ENCODE data around the gene ASH1L.
A peak's percentile ranks its signal among the peaks of the same experiment; 100 is the strongest.
"Not testable (repeated sequence)": the region's sequence is repeated elsewhere in the genome, so short reads cannot be mapped to it uniquely, and the experiment has no call there.

ASH1L gene

GRCh38 chr1:155561779-155562580, 623 bp downstream of the ASH1L start:
- peak; percentile 60 for DNase-seq

DNA sequence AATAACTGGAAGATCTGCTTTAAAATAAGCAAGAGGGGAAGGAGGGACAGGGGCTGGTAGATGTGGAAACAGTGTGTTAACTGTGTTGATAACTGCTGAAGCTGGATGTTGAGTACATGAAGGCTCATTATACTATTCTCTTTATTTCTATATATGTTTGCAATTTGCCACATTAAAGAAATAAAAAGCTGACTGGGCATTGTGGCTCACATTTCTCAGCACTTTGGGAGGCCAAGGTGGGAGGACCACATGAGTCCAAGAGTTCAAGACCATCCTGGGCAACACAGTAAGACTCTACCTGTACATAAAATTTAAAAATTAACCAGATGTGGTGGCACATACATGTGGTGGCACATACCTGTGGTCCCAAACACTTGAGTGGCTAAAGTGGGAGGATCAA, 6.7 kb downstream of the ASH1L start:
- DNase-seq, result no peak

- no peak for DNase-seq
These were observed 9.3 kb downstream of the ASH1L start for GRCh38 chr1:155553349-155553748.

- DNase-seq, result no peak
These were observed 13.9 kb downstream of the ASH1L start for GRCh38 chr1:155548706-155549105.

- DNase-seq, result no peak
These were observed 22.4 kb downstream of the ASH1L start for GRCh38 chr1:155540000-155540874.

DNA sequence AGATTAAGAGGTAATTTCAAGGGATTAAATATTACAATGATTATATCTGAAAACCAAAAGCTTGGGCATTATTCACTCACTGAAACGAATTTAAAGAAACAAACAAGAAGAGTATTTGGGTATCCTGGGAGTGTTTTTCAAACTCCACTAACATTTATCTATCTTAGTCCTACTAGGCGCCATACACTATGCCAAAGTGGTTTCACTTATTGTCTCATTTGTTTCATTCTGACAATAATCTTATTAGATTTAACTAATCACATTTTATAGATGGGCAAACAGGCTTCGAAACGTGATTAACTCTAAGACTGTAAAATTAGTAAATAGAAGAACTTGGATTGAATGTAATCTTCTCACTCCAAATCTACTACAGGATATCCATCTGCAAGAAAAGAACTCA, 25.4 kb downstream of the ASH1L start:
- no peak for DNase-seq

DNA sequence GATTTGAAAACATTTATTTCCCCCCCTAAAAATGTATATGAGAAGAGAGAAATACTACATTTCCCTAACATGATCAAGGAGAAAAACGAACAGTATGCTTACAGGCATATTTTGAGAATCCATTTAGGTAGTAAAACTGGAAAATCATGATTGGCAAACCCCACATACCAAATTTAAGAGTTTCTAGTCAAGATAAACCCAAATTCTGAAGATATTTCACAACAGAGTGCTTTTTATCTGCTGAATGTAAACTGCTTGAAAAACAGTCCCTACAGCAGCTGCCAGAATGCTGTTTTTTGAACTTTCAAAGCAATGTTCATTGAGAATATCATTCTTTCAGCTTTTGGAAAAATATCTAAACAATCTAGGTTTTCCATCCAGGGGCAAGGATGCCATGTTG, 31.0 kb downstream of the ASH1L start:
- no peak for DNase-seq

GRCh38 chr1:155529929-155530328, 32.7 kb downstream of the ASH1L start:
- no peak for DNase-seq

GRCh38 chr1:155529109-155529508, 33.5 kb downstream of the ASH1L start:
- no peak for DNase-seq

- DNase-seq, result no peak
These were observed 34.9 kb downstream of the ASH1L start for GRCh38 chr1:155527677-155528076.

DNA sequence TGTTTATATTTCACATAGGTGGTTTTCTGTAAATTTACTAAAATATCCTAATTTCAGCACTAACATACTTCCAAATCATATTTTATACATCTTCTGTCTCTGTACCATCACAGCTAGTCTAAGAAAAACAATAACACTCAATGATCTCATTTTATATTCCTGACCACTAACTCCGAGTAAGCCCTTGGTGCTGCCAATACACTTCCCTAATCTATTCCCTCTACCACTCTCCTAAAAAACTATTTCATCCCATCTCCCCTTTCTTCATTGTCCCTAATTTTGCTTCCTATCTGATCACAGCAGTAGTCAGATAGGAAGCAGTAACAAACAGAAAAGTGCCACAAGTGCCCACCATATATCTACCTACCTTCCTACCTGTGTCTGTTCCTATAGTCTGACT, 36.2 kb downstream of the ASH1L start:
- DNase-seq, result no peak

DNA sequence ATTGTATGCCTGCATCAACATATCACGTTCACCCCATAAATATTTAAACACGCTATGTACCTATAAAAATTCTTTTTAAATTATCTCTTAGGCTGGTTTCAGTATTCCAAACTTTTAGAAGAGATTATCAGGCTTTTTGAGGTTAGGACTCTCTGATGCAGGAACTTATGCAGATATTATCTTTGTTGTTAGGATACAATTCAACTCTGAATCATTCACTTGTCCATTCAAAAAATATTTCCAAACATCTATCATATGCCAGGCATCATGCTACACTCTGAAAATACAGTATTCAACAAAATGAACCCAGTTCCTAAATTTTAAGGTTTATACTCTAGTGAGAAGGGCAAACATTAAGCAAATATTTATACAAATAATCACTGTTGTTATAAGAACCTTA, 40.5 kb downstream of the ASH1L start:
- no peak for DNase-seq

DNA sequence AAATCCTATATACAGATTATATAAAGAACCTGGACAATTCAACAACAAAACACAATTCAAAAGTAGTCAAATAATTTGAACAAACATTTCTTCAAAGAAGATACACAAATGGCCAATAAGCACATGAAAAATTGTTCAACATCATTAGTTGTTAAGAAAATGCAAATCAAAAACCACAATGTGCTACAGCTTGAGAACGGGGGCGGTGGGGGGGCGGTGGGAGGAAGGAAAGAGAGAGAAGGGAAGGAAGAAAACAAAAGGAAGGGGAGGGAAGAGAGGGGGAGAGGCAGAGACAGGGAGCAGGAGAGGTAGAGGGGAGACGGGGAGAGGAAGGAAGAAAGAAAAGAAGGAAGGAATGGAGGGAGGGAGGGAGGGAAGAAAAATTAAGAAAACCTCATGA, 44.1 kb downstream of the ASH1L start:
- DNase-seq, result no peak

DNA sequence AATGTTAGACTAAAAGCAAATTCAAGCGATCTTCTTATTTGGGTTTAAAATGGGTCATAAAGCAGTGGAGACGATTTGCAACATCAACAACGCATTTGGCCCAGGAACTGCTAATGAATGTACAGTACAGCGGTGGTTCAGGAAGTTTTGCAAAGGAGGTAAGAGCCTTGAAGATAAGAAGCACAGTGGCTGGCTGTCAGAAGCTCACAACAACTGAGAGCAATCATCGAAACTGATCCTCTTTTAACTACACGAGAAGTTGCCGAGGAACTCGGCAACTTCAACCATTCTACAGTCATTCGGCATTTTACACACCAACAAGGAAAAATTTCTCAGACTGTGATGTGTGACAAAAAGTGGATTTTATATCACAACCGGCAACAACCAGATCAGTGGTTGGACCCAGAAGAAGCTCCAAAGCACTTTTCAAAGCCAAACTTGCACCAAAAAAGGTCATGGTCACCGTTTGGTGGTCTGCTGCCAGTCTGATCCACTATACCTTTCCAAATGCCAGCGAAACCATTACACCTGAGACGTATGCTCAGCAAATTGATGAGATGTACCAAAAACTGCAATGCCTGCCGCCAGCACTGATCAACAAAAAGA, 47.9 kb downstream of the ASH1L start:
- peak; percentile 43 for DNase-seq

DNA sequence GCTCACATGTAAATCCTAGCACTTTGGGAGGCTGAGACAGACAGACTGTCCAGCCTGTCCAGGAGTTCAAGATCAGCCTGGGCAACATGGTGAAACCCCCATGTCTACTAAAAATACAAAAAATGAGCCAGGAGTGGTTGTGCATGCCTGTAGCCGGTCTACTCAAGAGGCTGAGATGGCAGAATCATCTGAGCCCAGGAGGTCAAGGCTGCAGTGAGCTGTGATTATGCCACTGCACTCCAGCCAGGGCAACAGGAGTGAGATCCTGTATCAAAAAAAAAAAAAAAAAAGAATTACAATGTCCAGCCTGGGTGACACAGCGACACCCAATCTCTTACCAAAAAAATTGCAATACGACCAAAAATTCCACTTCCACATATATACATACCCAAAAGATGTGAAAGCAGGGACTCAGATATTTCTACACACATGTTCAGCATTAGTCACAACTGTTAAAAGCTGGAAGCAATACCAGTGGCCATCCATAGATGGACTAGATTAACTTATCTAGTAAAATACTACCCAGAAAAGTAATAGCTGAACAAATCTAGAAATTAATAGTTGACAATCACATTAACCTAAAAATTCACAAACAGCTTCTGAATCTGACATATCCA, 49.2 kb downstream of the ASH1L start:
- DNase-seq, result no peak

DNA sequence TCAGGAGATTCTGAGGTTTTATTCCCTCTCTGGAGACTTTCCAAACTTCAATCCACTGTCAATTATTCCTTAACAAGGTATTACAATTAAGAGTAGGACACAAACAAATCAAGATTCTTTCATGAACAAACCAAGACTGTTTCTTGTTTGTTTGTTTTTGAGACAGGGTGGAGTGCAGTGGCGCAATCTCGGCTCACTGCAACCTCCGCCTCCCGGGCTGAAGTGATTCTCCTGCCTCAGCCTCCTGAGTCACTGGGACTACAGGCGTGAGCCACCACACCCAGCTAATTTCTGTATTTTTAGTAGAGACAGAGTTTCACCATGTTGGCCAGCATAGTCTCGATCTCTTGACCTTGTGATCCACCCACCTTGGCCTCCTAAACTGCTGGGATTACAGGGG, 51.2 kb downstream of the ASH1L start:
- DNase-seq, result not testable (repeated sequence)

GRCh38 chr1:155509064-155509463, 53.5 kb downstream of the ASH1L start:
- no peak for DNase-seq

DNA sequence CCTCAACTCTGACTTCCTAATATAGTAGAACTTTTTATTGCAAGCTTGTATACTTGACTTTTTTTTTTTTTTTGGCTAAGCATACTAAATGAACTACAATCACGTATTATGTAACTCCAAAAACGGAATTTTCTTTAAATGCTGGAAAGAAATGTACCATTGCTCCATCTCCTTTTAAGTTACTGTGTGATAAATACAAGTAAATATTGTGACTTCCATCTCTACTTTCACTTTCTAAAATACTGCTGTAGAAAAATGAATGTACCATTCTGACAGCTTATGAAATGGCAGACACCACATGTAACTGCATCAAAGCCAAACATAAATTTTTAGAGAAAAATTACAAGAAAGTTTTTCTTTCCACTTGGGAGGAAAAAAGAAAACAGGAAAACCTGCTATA, 54.7 kb downstream of the ASH1L start:
- no peak for DNase-seq

- not testable (repeated sequence) for DNase-seq
These were observed 56.6 kb downstream of the ASH1L start for GRCh38 chr1:155505963-155506362.

- peak; percentile 45 for DNase-seq
These were observed 58.4 kb downstream of the ASH1L start for GRCh38 chr1:155504207-155504606.

DNA sequence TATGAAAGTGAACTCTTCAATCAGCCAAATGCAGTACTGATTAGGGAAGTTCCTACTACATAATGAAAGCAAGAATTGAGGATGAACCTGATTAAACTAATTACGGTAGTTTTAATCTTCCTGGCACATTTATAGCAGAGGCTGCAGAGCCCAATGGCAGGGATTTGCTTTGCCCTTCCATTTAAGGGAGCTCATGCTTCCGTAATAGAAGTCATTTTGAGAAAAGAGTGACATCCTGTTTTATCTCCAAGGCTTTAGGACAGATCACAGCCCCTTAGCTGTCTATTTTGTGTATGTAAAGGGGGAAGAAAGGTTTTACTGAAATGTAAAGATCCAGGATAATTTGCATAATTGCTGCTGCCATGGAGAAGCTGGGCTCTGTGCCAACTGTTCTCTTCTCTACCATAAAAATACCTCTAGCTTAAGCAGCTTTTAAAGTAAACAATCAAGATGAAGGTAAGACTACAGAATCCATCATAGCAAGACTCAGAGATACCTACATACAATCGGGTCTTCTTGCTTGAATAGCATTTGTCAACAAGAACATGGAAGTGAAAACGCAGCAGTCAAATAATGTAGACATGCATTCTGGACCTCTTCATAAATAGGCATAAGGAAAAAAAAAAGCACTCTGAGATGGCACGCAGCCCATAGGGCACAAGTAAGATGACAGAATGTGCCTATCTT, 62.5 kb downstream of the ASH1L start:
- no peak for DNase-seq

DNA sequence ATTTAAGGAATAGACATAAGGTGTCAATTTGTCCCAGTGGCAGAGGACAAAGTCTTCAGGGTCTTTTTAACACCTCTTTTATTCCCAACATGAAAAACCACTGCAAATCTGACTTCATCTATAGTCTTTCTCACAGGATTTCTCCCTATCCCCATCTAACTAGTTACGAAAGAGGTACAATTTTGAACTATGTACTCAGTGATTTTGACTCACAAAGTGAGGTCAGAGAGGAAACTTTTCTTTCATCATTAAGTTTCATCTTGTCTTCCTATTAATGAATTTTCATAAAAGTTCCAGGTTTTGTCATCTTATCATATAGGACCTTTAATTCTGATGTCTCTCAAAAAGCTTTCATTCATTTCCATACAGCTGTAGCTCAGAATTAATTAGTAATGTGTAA, 63.3 kb downstream of the ASH1L start:
- no peak for DNase-seq

GRCh38 chr1:155493595-155493994, 69.0 kb downstream of the ASH1L start:
- DNase-seq, result not testable (repeated sequence)
